ENCODE measurements around the gene TMEM178B.

TMEM178B gene

DNA sequence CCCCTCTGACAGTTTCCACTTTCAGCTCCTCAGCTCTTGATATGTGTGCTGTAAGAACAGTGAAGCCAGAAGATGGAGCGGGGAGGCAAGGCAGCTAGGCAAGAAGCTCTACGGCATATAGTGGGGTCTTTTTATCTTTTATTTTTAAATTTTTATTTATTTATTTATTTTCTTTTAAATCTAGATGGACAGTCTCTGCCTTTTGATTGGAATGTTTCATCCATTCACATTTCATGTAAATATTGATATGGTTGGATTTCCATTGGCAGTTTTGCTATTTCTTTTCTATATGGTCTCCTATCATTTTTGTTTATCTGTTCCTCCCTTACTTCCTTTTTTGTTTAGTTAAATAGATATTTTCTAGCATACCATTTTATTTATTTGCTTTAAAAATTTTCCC, 183.7 kb downstream of the TMEM178B start:
- Histone ChIP-seq H3K4me3 (ENCODE audit: low read length) (no peak overlapping the region), H3K9me3 (ENCODE audit: control insufficient read depth, insufficient read depth, low read length) (no peaks in the 10 kb centered on the region), H3K27me3 (ENCODE audit: control insufficient read depth, insufficient read depth, low read length) (no peaks in the 10 kb centered on the region), H3K27ac (ENCODE audit: low read length) (no peak overlapping the region), H3K36me3 (ENCODE audit: control insufficient read depth, insufficient read depth, low read length) (no peaks in the 10 kb centered on the region), H3K4me1 (ENCODE audit: control insufficient read depth, insufficient read depth, low read length) (no peaks in the 10 kb centered on the region)
- no CpG with 5 or more reads among the region's 2 CpGs for WGBS (ENCODE audit: insufficient coverage, insufficient read length)
- no peak for DNase-seq (ENCODE audit: low read depth, low spot score)

DNA sequence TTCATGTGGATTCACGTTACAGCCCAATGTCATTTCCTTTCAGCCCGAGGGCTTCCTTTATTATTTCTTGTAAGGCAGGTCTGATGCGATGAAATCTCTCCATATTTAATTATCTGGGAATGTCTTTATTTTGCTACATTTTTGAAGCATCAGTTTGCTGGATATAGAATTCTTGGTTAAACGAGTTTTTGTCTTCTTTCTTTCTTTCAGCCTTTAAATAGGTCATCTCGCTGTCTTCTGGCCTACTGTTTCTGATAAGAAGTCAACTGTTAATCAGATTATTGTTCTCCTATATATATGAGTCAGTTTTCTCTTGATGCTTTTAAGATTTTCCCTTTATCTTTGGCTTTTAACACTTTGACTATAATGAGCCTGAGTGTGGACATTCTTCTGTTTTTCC, 184.7 kb downstream of the TMEM178B start:
- no peak overlapping the region for H3K4me3 ChIP-seq (ENCODE audit: low read length)
- H3K36me3 ChIP-seq (ENCODE audit: control insufficient read depth, insufficient read depth, low read length): no peaks in the 10 kb centered on the region
- no peak for DNase-seq (ENCODE audit: low read depth, low spot score)
- no CpG with 5 or more reads among the region's 5 CpGs for whole genome bisulfite sequencing (ENCODE audit: insufficient coverage, insufficient read length)
- no peak overlapping the region for H3K27ac ChIP-seq (ENCODE audit: low read length)
- no peaks in the 10 kb centered on the region for H3K27me3 ChIP-seq (ENCODE audit: control insufficient read depth, insufficient read depth, low read length)
- no peaks in the 10 kb centered on the region for H3K4me1 ChIP-seq (ENCODE audit: control insufficient read depth, insufficient read depth, low read length)
- H3K9me3 ChIP-seq (ENCODE audit: control insufficient read depth, insufficient read depth, low read length): no peaks in the 10 kb centered on the region

DNA sequence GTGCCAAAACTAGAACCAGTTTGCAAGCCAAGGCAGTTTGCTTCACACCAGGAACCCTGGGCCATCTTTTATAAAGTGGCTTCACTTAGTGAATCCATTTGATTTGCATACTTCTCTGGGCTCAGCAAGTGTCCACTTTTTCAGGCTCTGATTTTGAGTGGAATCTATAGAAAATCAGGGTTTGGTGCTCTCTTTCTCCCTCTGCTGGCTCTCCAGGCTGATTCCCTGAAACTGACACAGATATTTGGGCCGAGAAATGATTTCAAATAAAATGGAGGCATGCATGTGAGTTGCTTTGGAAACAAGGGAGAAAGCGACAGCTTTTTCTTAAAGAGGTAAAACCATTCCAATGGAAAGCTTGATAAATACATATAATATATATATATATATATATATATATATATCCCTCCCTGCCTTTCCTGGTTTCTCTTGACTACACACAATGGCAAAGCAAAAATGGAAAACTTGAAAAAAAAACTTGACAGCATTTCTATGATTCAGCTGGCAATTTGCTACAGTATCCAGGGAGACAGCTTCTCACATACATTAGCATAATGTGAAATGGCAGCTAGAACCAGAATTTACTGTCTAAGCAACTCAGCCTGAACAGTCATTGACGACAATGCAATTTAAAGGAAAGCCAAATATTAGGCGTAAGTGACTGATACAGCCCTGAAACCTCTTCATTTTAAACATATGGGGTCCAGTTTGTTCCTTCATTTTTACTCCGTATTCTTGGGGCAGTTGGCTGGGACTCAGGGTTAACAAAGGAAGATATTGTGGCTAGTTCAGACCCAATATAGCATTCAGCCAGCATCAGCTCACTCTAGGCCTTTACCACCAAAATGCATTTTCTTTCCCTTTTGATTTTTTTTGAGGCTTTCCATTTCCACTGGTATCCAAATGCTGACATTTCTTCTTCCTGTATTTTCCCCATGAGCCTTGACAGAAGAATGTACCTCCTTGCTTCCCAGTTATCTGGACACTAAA, 188.5 kb downstream of the TMEM178B start:
- no CpG with 5 or more reads among the region's 5 CpGs for WGBS (ENCODE audit: insufficient coverage, insufficient read length)
- no peak overlapping the region for H3K4me3 ChIP-seq (ENCODE audit: low read length)
- no peaks in the 10 kb centered on the region for H3K36me3 ChIP-seq (ENCODE audit: control insufficient read depth, insufficient read depth, low read length)
- H3K27ac ChIP-seq (ENCODE audit: low read length): no peak overlapping the region
- H3K9me3 ChIP-seq (ENCODE audit: control insufficient read depth, insufficient read depth, low read length): no peaks in the 10 kb centered on the region
- H3K4me1 ChIP-seq (ENCODE audit: control insufficient read depth, insufficient read depth, low read length): no peaks in the 10 kb centered on the region
- DNase-seq (ENCODE audit: low read depth, low spot score): no peak
- H3K27me3 ChIP-seq (ENCODE audit: control insufficient read depth, insufficient read depth, low read length): no peaks in the 10 kb centered on the region

DNA sequence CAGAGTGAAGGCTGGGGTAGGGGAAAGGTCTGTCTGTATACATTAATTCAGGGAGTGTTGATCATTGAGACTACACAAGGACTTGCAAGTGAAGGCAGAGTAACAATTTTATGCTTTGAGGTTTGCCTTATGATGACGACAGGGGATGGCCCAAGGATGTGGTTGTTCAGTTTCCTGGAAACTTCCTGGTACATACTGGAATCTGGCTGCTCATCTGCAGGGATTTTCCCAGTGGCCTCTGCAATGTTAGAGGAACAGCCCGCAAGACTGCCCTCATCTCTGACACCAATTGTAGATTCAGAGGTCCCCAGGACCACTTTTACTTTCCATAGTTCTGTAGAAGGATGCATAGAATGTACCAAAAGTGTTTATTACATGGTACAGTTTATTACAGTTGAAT, 189.6 kb downstream of the TMEM178B start:
- Histone ChIP-seq H3K27me3 (ENCODE audit: control insufficient read depth, insufficient read depth, low read length) (no peaks in the 10 kb centered on the region), H3K27ac (ENCODE audit: low read length) (no peak overlapping the region), H3K36me3 (ENCODE audit: control insufficient read depth, insufficient read depth, low read length) (no peaks in the 10 kb centered on the region), H3K4me3 (ENCODE audit: low read length) (no peak overlapping the region), H3K9me3 (ENCODE audit: control insufficient read depth, insufficient read depth, low read length) (no peaks in the 10 kb centered on the region), H3K4me1 (ENCODE audit: control insufficient read depth, insufficient read depth, low read length) (no peaks in the 10 kb centered on the region)
- no CpG with 5 or more reads among the region's 2 CpGs for WGBS (ENCODE audit: insufficient coverage, insufficient read length)
- DNase-seq (ENCODE audit: low read depth, low spot score): no peak

DNA sequence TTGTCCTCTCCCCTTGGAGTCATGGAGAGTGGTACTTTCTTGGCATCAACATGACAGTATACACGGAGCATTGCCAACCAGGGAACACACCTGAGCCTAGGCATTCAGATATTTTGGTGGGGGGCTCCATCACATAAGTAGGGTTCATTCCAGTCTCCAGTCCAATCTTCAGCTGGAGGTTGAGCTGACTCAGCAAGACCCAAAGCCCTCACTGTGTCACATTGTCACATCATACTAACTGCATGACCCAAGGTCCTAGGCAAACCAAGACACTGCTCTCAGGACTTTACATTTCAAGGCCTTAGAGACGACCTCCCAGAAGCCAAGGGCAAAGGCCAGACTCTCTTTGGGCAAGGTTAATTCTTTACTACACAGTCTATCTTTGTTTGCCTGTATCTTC, 190.1 kb downstream of the TMEM178B start:
- no peak overlapping the region for H3K4me3 ChIP-seq (ENCODE audit: low read length)
- H3K4me1 ChIP-seq (ENCODE audit: control insufficient read depth, insufficient read depth, low read length): no peaks in the 10 kb centered on the region
- no peaks in the 10 kb centered on the region for H3K9me3 ChIP-seq (ENCODE audit: control insufficient read depth, insufficient read depth, low read length)
- WGBS (ENCODE audit: insufficient coverage, insufficient read length): no CpG with 5 or more reads among the region's 2 CpGs
- H3K27ac ChIP-seq (ENCODE audit: low read length): no peak overlapping the region
- H3K36me3 ChIP-seq (ENCODE audit: control insufficient read depth, insufficient read depth, low read length): no peaks in the 10 kb centered on the region
- H3K27me3 ChIP-seq (ENCODE audit: control insufficient read depth, insufficient read depth, low read length): no peaks in the 10 kb centered on the region
- DNase-seq (ENCODE audit: low read depth, low spot score): no peak

DNA sequence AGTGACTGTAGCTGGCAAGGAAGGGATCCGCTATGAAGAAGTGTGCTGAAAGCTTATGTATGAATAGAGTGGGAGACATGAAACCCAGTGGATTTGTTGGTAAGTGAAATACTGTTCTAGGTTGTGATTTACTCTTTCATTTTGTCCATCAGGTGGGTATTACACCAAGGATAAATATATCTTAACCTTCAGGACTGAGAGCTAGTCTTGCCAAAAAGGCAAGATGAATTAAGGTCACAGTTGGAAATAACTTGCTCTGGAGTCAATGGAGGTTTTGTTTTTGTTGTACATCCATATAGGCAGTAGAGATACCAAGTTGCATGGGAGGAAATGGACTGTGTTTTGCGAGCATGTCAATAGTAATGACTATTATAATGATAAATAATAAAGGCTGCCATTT, 190.6 kb downstream of the TMEM178B start:
- Histone ChIP-seq H3K27me3 (ENCODE audit: control insufficient read depth, insufficient read depth, low read length) (no peaks in the 10 kb centered on the region), H3K4me3 (ENCODE audit: low read length) (no peak overlapping the region), H3K36me3 (ENCODE audit: control insufficient read depth, insufficient read depth, low read length) (no peaks in the 10 kb centered on the region), H3K9me3 (ENCODE audit: control insufficient read depth, insufficient read depth, low read length) (no peaks in the 10 kb centered on the region), H3K27ac (ENCODE audit: low read length) (no peak overlapping the region), H3K4me1 (ENCODE audit: control insufficient read depth, insufficient read depth, low read length) (no peaks in the 10 kb centered on the region)
- DNase-seq (ENCODE audit: low read depth, low spot score): no peak
- WGBS (ENCODE audit: insufficient coverage, insufficient read length): no CpG with 5 or more reads among the region's 2 CpGs

DNA sequence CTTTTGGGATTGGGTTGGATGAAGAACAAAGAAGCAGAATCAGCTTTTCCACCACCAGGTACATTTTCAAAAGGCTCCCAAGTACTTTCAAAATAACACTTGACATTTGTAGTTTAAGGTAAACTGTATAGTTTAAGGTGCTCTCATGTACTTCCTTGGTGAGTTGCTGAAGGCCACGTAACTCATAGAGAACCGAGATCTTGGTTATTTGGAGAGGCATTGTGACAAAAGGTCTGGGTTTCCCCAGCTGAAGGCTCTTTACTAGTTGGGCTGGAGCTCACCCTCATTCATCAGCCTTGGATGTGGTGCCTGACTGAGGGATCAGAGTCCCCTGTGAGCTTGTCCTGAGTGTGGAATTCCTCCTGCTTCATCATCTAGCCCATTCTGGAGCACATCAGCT, 191.8 kb downstream of the TMEM178B start:
- Histone ChIP-seq H3K27me3 (ENCODE audit: control insufficient read depth, insufficient read depth, low read length) (no peaks in the 10 kb centered on the region), H3K36me3 (ENCODE audit: control insufficient read depth, insufficient read depth, low read length) (no peaks in the 10 kb centered on the region)
- no CpG with 5 or more reads among the region's 2 CpGs for WGBS (ENCODE audit: insufficient coverage, insufficient read length)

DNA sequence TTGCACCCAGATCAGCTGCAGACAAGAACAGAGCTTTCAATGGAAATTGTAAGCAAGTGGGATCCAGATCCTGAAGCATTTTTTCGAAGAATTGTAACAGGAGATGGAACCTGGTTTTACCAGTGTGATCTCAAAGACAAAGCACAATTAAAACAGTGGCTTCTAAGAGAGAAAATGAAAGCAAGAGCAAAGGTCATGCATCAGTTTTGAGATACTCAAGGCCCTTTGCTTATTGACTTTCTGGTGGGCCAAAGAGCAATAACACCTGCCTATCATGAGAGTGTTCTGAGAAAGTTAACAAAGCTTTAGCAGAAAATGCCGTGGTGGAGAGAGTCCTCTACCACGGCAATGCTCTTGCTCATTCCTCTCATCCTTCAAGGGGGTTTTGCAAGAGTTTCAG, 194.8 kb downstream of the TMEM178B start:
- no peak for DNase-seq (ENCODE audit: low read depth, low spot score)
- no peaks in the 10 kb centered on the region for H3K36me3 ChIP-seq (ENCODE audit: control insufficient read depth, insufficient read depth, low read length)
- WGBS (ENCODE audit: insufficient coverage, insufficient read length): no CpG with 5 or more reads among the region's 3 CpGs
- no peak overlapping the region for H3K4me3 ChIP-seq (ENCODE audit: low read length)
- no peaks in the 10 kb centered on the region for H3K4me1 ChIP-seq (ENCODE audit: control insufficient read depth, insufficient read depth, low read length)
- no peaks in the 10 kb centered on the region for H3K27me3 ChIP-seq (ENCODE audit: control insufficient read depth, insufficient read depth, low read length)
- H3K9me3 ChIP-seq (ENCODE audit: control insufficient read depth, insufficient read depth, low read length): no peaks in the 10 kb centered on the region
- no peak overlapping the region for H3K27ac ChIP-seq (ENCODE audit: low read length)

More for the DNA sequence above, 191.8 kb downstream of the TMEM178B start:
- H3K27ac ChIP-seq (ENCODE audit: low read length): no peak overlapping the region
- no peaks in the 10 kb centered on the region for H3K9me3 ChIP-seq (ENCODE audit: control insufficient read depth, insufficient read depth, low read length)
- no peak overlapping the region for H3K4me3 ChIP-seq (ENCODE audit: low read length)
- no peak for DNase-seq (ENCODE audit: low read depth, low spot score)
- no peaks in the 10 kb centered on the region for H3K4me1 ChIP-seq (ENCODE audit: control insufficient read depth, insufficient read depth, low read length)

DNA sequence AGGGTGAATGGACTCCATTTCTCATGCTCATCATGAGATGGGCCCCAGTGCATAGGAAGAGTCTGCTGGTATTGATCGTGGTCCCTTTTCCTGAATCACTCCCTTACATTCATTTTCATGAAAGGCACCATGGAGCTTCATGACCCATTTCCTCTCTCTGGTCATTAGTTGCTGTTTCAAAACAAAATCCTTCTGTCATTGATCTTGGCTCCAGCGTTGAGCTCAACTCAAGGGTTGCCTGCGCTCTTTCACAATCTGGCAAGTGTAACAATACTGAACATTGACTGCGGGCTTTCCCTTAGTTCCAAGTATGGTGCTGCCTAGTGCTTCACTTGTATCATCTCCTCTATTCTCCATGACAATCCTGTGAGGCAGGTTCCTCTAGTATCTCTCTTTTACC, 197.6 kb downstream of the TMEM178B start:
- no peak overlapping the region for H3K27ac ChIP-seq (ENCODE audit: low read length)
- H3K4me3 ChIP-seq (ENCODE audit: low read length): no peak overlapping the region
- H3K9me3 ChIP-seq (ENCODE audit: control insufficient read depth, insufficient read depth, low read length): no peaks in the 10 kb centered on the region
- WGBS (ENCODE audit: insufficient coverage, insufficient read length): no CpG with 5 or more reads among the region's 4 CpGs
- no peaks in the 10 kb centered on the region for H3K36me3 ChIP-seq (ENCODE audit: control insufficient read depth, insufficient read depth, low read length)
- no peaks in the 10 kb centered on the region for H3K27me3 ChIP-seq (ENCODE audit: control insufficient read depth, insufficient read depth, low read length)
- H3K4me1 ChIP-seq (ENCODE audit: control insufficient read depth, insufficient read depth, low read length): no peaks in the 10 kb centered on the region
- no peak for DNase-seq (ENCODE audit: low read depth, low spot score)

DNA sequence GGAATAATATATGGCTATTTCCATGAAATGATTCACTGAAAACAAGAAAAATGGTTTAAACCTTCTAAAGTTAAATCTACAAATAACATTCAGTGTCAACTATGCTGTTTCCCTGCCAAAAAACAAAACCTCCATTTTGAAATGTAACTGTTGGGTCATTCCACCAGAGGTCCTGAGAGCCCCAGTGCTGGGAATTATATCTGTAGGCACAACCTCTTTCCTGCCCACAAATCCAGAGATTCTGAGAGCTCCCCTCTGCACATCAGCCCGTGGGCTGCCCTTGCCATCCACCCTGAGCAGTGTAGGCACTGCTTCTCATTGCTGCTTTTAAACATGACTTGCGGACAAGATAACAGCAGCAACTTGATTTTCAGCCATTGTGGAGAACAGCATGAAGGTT, 198.6 kb downstream of the TMEM178B start:
- Histone ChIP-seq H3K27ac (ENCODE audit: low read length) (no peak overlapping the region), H3K36me3 (ENCODE audit: control insufficient read depth, insufficient read depth, low read length) (no peaks in the 10 kb centered on the region), H3K27me3 (ENCODE audit: control insufficient read depth, insufficient read depth, low read length) (no peaks in the 10 kb centered on the region), H3K4me1 (ENCODE audit: control insufficient read depth, insufficient read depth, low read length) (no peaks in the 10 kb centered on the region), H3K9me3 (ENCODE audit: control insufficient read depth, insufficient read depth, low read length) (no peaks in the 10 kb centered on the region), H3K4me3 (ENCODE audit: low read length) (no peak overlapping the region)
- no peak for DNase-seq (ENCODE audit: low read depth, low spot score)
- no CpG with 5 or more reads among the region's 2 CpGs for WGBS (ENCODE audit: insufficient coverage, insufficient read length)

DNA sequence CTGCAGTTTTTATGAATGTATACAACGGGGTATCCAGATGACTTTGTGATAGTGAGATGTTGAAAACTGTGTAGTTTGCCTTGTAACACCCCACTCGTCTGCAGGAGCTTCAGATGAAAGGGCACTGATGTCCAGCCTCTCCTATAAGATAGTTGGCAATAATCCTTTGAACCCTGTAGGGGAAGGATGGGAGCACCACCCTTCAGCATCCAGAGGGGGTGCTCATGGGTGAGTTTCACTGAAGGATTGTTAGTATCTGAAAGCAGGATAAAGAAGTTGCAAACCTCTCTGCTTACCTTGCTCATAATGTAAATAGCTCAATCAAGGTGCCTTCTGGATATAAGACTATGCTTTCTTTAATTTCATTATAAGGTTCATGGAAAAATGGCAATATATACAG, 201.5 kb downstream of the TMEM178B start:
- no peak for DNase-seq (ENCODE audit: low read depth, low spot score)
- no peak overlapping the region for H3K4me3 ChIP-seq (ENCODE audit: low read length)
- H3K27ac ChIP-seq (ENCODE audit: low read length): no peak overlapping the region
- H3K4me1 ChIP-seq (ENCODE audit: control insufficient read depth, insufficient read depth, low read length): no peaks in the 10 kb centered on the region
- no peaks in the 10 kb centered on the region for H3K9me3 ChIP-seq (ENCODE audit: control insufficient read depth, insufficient read depth, low read length)
- no CpG with 5 or more reads among the region's 2 CpGs for WGBS (ENCODE audit: insufficient coverage, insufficient read length)
- H3K36me3 ChIP-seq (ENCODE audit: control insufficient read depth, insufficient read depth, low read length): no peaks in the 10 kb centered on the region
- H3K27me3 ChIP-seq (ENCODE audit: control insufficient read depth, insufficient read depth, low read length): no peaks in the 10 kb centered on the region
